Kidney (tissue), 14 donors: ENCODE measurements around the gene MUCL3. TPM values are rescaled to one million over a fixed set of nuclear protein-coding genes. Genes with fewer than 3 reads are reported as not detected.

ENCODE experiments used
- DNase-seq, 5 donors: peaks; one replicate each; pipeline ENCODE4 v3.0.0-alpha.2; 2013 to 2020
- FAIRE-seq: peaks from 2 replicates; lab custom pipeline; 2012; peaks lifted over from hg19 to GRCh38; lab: Jason Lieb, UNC
- H3K27ac ChIP-seq, 2 donors: one replicate each; pipeline ENCODE4 v1.7.0; 2013; ENCODE audit warnings: low read depth in 2 of 2, low read length in 2 of 2, inconsistent platforms in 1 of 2
- H3K27me3 ChIP-seq: one replicate; pipeline ENCODE4 v1.7.1; 2013; ENCODE audit warnings: low read length, inconsistent platforms; ENCODE audit not compliant: control insufficient read depth, insufficient read depth
- H3K36me3 ChIP-seq, 3 donors: one replicate each; pipeline versions ENCODE4 v1.7.0 to v1.7.1; 2013; ENCODE audit warnings: low read length in 3 of 3, control low read depth in 1 of 3, inconsistent platforms in 1 of 3; ENCODE audit not compliant: insufficient read depth in 3 of 3, control insufficient read depth in 2 of 3
- H3K4me1 ChIP-seq, 3 donors: one replicate each; pipeline versions ENCODE4 v1.7.0 to v1.7.1; 2013; ENCODE audit warnings: low read length in 3 of 3, inconsistent platforms in 1 of 3, low read depth in 1 of 3; ENCODE audit not compliant: control insufficient read depth in 2 of 3, insufficient read depth in 2 of 3
- H3K4me3 ChIP-seq, 3 donors: one replicate each; pipeline versions ENCODE4 v1.7.0 to v1.8.1; 2013; ENCODE audit warnings: low read length in 3 of 3, control low read depth in 1 of 3, inconsistent platforms in 1 of 3
- H3K9ac ChIP-seq, 3 donors: one replicate each; pipeline versions ENCODE4 v1.7.0 to v1.7.1; 2013; ENCODE audit warnings: low read length in 3 of 3, control low read depth in 1 of 3, inconsistent platforms in 1 of 3
- H3K9me3 ChIP-seq, 3 donors: one replicate each; pipeline versions ENCODE4 v1.7.0 to v1.7.1; 2013; ENCODE audit warnings: low read length in 3 of 3, control low read depth in 1 of 3, inconsistent platforms in 1 of 3; ENCODE audit not compliant: control insufficient read depth in 2 of 3, insufficient read depth in 1 of 3
- CTCF ChIP-seq: IDR thresholded peaks from 3 replicates; pipeline ENCODE4 v1.5.1; 2012; ENCODE audit warnings: mild to moderate bottlenecking, moderate library complexity, borderline replicate concordance; ENCODE audit not compliant: insufficient read depth; ENCODE audit errors: extremely low read depth
- intact Hi-C: fragments of 100-400 bp; cut with DNase I; formaldehyde crosslinking; loops from one replicate; pipeline ENCODE4 v1.11.1; 2022
- polyA plus RNA-seq: library from polyadenylated mRNA; stranded (reverse); fragments of 350-450 nt; fragmentation: Illumina TruSeq; extraction: RNeasy Lipid Tissue Mini Kit (QIAGEN cat#74804); gene quantifications from one replicate; pipeline ENCODE4 v1.2.3, GENCODE V29; 2014; ENCODE audit warnings: low read depth, low replicate concordance; ENCODE audit not compliant: insufficient read depth
- total RNA-seq: library from RNA; stranded (reverse); fragmentation: NEBNext Ultra II Directional; extraction: Animal tissue kit (Norgen Biotek cat#: 25700); gene quantifications from one replicate; pipeline ENCODE4 v1.2.1, GENCODE V29; 2021
- donor health status: control.
- donor health status: control.
- donor health status: control.
- donor health status: control.
- donor health status: control.
- donor health status: DM: yes; HTN: yes; CAD: no.
- donor health status: Normal renal cell carcinoma (clear cell type).

The MUCL3 gene
- total and polyA plus RNA-seq, 2 donors from 2014 or later: 0.13 TPM; not detected in 1

GRCh38 chr6:30937265-30937664 is 3.5 kb upstream of the MUCL3 start:
- intact Hi-C loops: no loop called here
- Histone ChIP-seq H3K4me1 (peaks cover 0 to 8% (median 3%) of the 10 kb centered on the region in 3 donors), H3K9ac (no peak overlapping the region), H3K27ac (no peak overlapping the region), H3K36me3 (no peaks in the 10 kb centered on the region), H3K4me3 (no peak overlapping the region), H3K27me3 (no peaks in the 10 kb centered on the region), H3K9me3 (no peaks in the 10 kb centered on the region)
- no peak for TF ChIP-seq CTCF
- FAIRE-seq: no peak
- no peak for DNase-seq

- Histone ChIP-seq H3K4me1 (no peaks in the 10 kb centered on the region), H3K27ac (no peak overlapping the region), H3K36me3 (no peaks in the 10 kb centered on the region), H3K4me3 (no peak overlapping the region), H3K9me3 (no peaks in the 10 kb centered on the region), H3K27me3 (no peaks in the 10 kb centered on the region), H3K9ac (no peak overlapping the region)
- FAIRE-seq (no peak), DNase-seq (no peak)
- intact Hi-C loops: no loop called here
- TF ChIP-seq CTCF: no peak
Observed at GRCh38 chr6:30938730-30939129, 2.0 kb upstream of the MUCL3 start.

- no peaks in the 10 kb centered on the region for H3K4me1 ChIP-seq
- H3K9me3 ChIP-seq: no peaks in the 10 kb centered on the region
- no peaks in the 10 kb centered on the region for H3K27me3 ChIP-seq
- FAIRE-seq (no peak), DNase-seq (no peak)
- no peaks in the 10 kb centered on the region for H3K36me3 ChIP-seq
- H3K27ac ChIP-seq: no peak overlapping the region
- no peak for TF ChIP-seq CTCF
- H3K9ac ChIP-seq: no peak overlapping the region
- intact Hi-C loops: no loop called here
- H3K4me3 ChIP-seq: no peak overlapping the region
Observed at GRCh38 chr6:30939473-30939872, 1.3 kb upstream of the MUCL3 start.
